EL (cell line): Measurements from ENCODE around the gene IL23R.
A peak's percentile ranks its signal among the peaks of the same experiment; 100 is the strongest.

ENCODE experiments used
- DNase-seq: peaks from one replicate; pipeline ENCODE4 v3.0.0-alpha.2; 2016

The IL23R gene

GRCh38 chr1:67150931-67151330, 15.3 kb upstream of the IL23R start:
- no peak for DNase-seq

GRCh38 chr1:67158401-67158800, 7.9 kb upstream of the IL23R start:
- DNase-seq = no peak

GRCh38 chr1:67159233-67159632, 7.0 kb upstream of the IL23R start:
- DNase-seq = no peak

GRCh38 chr1:67162954-67163353, 3.3 kb upstream of the IL23R start:
- peak; percentile 47 for DNase-seq

GRCh38 chr1:67165468-67166041, 699 bp upstream of the IL23R start:
- DNase-seq = no peak

- no peak for DNase-seq
These were observed 3.2 kb downstream of the IL23R start for GRCh38 chr1:67169496-67169895.

GRCh38 chr1:67169932-67170331, 3.7 kb downstream of the IL23R start:
- no peak for DNase-seq

- no peak for DNase-seq
These were observed 4.7 kb downstream of the IL23R start for GRCh38 chr1:67170751-67171573.

GRCh38 chr1:67171574-67171955, 5.3 kb downstream of the IL23R start:
- no peak for DNase-seq

- no peak for DNase-seq
These were observed 5.7 kb downstream of the IL23R start for GRCh38 chr1:67171978-67172377.

GRCh38 chr1:67173988-67174387, 7.7 kb downstream of the IL23R start:
- DNase-seq = no peak

- no peak for DNase-seq
These were observed 8.5 kb downstream of the IL23R start for GRCh38 chr1:67174716-67175284.

GRCh38 chr1:67175530-67176087, 9.4 kb downstream of the IL23R start:
- no peak for DNase-seq

- DNase-seq = no peak
These were observed 18.7 kb downstream of the IL23R start for GRCh38 chr1:67184838-67185421.

- DNase-seq = no peak
These were observed 21.9 kb downstream of the IL23R start for GRCh38 chr1:67188137-67188536.

- no peak for DNase-seq
These were observed 23.7 kb downstream of the IL23R start for GRCh38 chr1:67189953-67190352.

GRCh38 chr1:67190410-67190809, 24.2 kb downstream of the IL23R start:
- DNase-seq = no peak

GRCh38 chr1:67190942-67191341, 24.7 kb downstream of the IL23R start:
- no peak for DNase-seq

GRCh38 chr1:67191668-67192520, 25.6 kb downstream of the IL23R start:
- DNase-seq = no peak

- no peak for DNase-seq
These were observed 26.6 kb downstream of the IL23R start for GRCh38 chr1:67192902-67193301.

- no peak for DNase-seq
These were observed 27.4 kb downstream of the IL23R start for GRCh38 chr1:67193704-67194103.

- no peak for DNase-seq
These were observed 28.1 kb downstream of the IL23R start for GRCh38 chr1:67194209-67194863.
